Karpas-422 (cell line): Measurements from ENCODE around the gene CD8A. TPM values are rescaled to one million over a fixed set of nuclear protein-coding genes. Genes with fewer than 3 reads are reported as not detected.

Source experiments
- DNase-seq: peaks from one replicate; pipeline ENCODE4 v3.0.0-alpha.2; 2015
- H2AFZ ChIP-seq: fragments of 200-600 bp; sonication (generic); 2 replicates; pipeline ENCODE4 v1.6.1; 2014; ENCODE audit warnings: antibody characterized with exemption, low read length, mixed read lengths
- H3K27ac ChIP-seq: fragments of 200-600 bp; sonication (generic); 2 replicates; pipeline ENCODE4 v1.5.1; 2014; ENCODE audit warnings: mild to moderate bottlenecking, low read length, moderate library complexity
- H3K27me3 ChIP-seq: fragments of 200-600 bp; sonication (generic); 2 replicates; pipeline ENCODE4 v1.6.1; 2014; ENCODE audit warnings: low read length, mixed read lengths
- H3K36me3 ChIP-seq: fragments of 200-600 bp; sonication (generic); 2 replicates; pipeline ENCODE4 v1.6.1; 2014; ENCODE audit warnings: low read length, mixed read lengths; ENCODE audit not compliant: insufficient read depth
- H3K4me1 ChIP-seq: fragments of 200-600 bp; sonication (generic); 2 replicates; pipeline ENCODE4 v1.6.1; 2014; ENCODE audit warnings: mild to moderate bottlenecking, low read length, mixed read lengths
- H3K4me2 ChIP-seq: fragments of 200-600 bp; sonication (generic); 2 replicates; pipeline ENCODE4 v1.6.1; 2014; ENCODE audit warnings: low read length, low read depth, mild to moderate bottlenecking; ENCODE audit not compliant: poor library complexity, severe bottlenecking
- H3K4me3 ChIP-seq: fragments of 200-600 bp; sonication (generic); 2 replicates; pipeline ENCODE4 v1.5.1; 2014; ENCODE audit warnings: mild to moderate bottlenecking, antibody characterized with exemption, low read length, mixed read lengths
- H3K79me2 ChIP-seq: fragments of 200-600 bp; sonication (generic); 2 replicates; pipeline ENCODE4 v1.6.1; 2014; ENCODE audit warnings: mild to moderate bottlenecking, low read length, mixed read lengths
- H3K9ac ChIP-seq: fragments of 200-600 bp; sonication (generic); 2 replicates; pipeline ENCODE4 v1.6.0; 2014; ENCODE audit warnings: low read length
- H3K9me2 ChIP-seq: fragments of 200-600 bp; sonication (generic), shearing (Covaris generic); replicated peaks from 2 replicates; pipeline ENCODE4 v1.6.0; 2014; ENCODE audit warnings: mild to moderate bottlenecking, low read length, moderate library complexity; ENCODE audit not compliant: insufficient read depth
- H3K9me3 ChIP-seq: fragments of 300-700, 200-600 bp; sonication (generic); 2 replicates; pipeline ENCODE4 v1.6.1; 2014; ENCODE audit warnings: low read length, mixed read lengths
- H4K20me1 ChIP-seq: fragments of 200-600 bp; sonication (generic); 2 replicates; pipeline ENCODE4 v1.6.1; 2014; ENCODE audit warnings: mild to moderate bottlenecking, antibody characterized with exemption, low read length, low read depth; ENCODE audit not compliant: insufficient read depth
- total RNA-seq: library from RNA; depleted of rRNA; stranded (reverse); fragments of >200 nt; shearing (Covaris generic); gene quantifications from 2 replicates; pipeline ENCODE4 v1.2.3, GENCODE V29; 2014; ENCODE audit warnings: low replicate concordance

CD8A gene
- total RNA-seq, 1 experiment from 2014 or later = not detected

DNA sequence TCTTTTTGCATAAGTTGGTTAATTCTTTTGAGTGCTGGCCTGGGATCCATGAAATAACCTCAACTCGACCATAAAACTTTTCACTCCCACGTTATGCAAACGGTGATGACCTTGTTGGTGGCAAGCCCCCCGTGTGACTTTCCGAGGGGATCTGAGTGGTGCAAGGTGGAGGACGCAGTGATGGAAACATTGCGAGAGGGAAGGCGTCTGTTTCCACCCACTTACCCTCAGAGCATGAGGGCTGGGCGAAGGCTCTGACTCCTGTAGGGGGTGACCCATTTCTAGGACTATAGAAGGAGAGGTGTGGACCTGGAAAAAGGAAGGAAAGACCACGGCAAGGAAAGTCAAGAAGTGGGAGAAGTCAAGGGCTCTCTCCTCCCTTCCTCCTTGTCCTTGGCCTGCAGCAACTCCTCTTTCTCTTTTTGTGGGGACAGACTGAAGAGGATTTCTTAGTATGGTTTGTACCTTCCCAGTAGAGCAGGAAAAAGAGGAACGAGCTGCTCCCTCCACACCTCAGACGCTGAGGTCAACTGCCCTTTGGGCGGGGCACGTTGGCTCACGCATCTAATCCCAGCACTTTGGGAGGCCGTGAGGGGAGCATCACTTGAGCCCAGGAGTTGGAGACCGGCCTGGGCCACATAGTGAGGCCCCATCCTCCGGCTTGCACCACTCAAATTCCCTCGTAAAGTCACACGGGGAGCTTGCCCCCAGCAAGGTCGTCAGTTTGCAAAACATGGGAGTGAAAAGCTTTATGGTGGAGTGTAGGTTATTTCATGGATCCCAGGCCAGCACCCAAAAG, 15.5 kb upstream of the CD8A start:
- H2AFZ ChIP-seq = no peak overlapping the region

DNA sequence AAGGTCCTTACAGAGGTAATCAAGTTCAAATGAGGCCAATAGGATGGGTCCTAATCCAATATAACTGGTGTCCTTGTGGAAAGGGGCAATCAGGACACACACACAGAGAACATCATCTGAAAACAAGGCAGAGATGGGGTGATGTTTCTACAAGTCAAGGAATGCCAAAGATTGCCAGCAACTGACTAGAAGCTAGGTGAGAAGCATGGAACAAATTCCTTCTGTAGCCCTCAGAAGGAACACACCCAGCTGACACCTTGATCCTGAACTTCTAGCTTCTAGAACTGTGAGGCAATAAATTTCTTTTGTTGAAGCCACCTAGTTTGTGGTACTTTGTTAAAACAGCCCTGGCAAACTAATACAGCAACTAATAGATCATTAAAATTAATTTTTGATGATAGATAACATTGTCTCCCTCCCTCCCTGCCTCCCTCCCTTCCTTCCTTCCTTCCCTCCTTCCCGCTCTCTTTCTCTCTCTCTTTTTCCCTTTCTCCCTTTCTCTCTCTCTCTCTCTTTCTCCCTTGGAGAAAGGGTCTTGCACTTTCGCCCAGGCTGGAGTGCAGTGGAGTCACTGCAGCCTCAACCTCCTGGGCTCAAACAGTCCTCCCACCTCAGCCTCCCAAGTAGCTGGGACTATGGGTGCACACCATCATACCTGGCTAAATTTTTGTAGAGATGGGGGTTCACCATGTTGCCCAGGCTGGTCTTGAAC, 10.3 kb upstream of the CD8A start:
- no peak overlapping the region for H3K4me3 ChIP-seq
- no peaks in the 10 kb centered on the region for H3K4me1 ChIP-seq
- H3K9ac ChIP-seq = no peak overlapping the region
- H4K20me1 ChIP-seq = no peaks in the 10 kb centered on the region
- no peak overlapping the region for H2AFZ ChIP-seq
- DNase-seq = no peak
- H3K36me3 ChIP-seq = peaks cover 2% of the 10 kb centered on the region; the same call in 1 of the 2 replicates
- 0 out of 2 replicates have a peak, but pooled peaks cover 3% of the 10 kb centered on the region for H3K27me3 ChIP-seq
- peaks cover 7% of the 10 kb centered on the region; the same call in 1 of the 2 replicates for H3K9me3 ChIP-seq
- H3K4me2 ChIP-seq = no peak overlapping the region
- no peaks in the 10 kb centered on the region for H3K9me2 ChIP-seq
- no peaks in the 10 kb centered on the region for H3K79me2 ChIP-seq
- no peak overlapping the region for H3K27ac ChIP-seq

More for the DNA sequence above, 15.5 kb upstream of the CD8A start:
- Histone ChIP-seq H4K20me1 (no peaks in the 10 kb centered on the region), H3K79me2 (no peaks in the 10 kb centered on the region), H3K27ac (no peak overlapping the region), H3K36me3 (no peaks in the 10 kb centered on the region), H3K9ac (no peak overlapping the region), H3K4me2 (no peak overlapping the region), H3K4me1 (peaks cover 15% of the 10 kb centered on the region), H3K9me3 (no peaks in the 10 kb centered on the region), H3K4me3 (no peak overlapping the region), H3K9me2 (no peaks in the 10 kb centered on the region), H3K27me3 (no peaks in the 10 kb centered on the region)
- no peak for DNase-seq

DNA sequence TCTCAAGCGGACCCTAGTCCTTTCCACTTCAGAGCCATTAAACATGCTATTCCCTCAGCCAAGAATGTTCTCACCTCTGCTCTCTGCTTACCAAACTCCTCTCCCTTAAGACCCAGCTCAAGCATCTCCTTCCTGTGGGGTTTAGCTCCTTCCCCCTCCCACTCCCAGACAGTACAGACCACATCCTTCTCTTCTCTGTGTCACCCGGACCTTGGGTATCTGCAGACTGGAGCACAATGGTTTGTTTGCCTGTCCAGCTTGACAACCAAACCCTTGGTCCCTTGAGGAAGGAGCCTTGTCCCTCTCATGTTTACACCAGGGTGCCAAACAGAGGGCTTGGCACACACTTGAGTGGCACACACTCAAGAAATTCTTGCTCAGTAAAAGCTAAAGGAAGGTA, 4.1 kb upstream of the CD8A start:
- Histone ChIP-seq H3K9me3 (peaks cover 11% of the 10 kb centered on the region; the same call in 1 of the 2 replicates), H3K4me3 (no peak overlapping the region), H4K20me1 (no peaks in the 10 kb centered on the region), H3K9me2 (no peaks in the 10 kb centered on the region), H3K79me2 (no peaks in the 10 kb centered on the region), H3K36me3 (peaks cover 5% of the 10 kb centered on the region; the same call in 1 of the 2 replicates), H3K4me1 (no peaks in the 10 kb centered on the region), H3K9ac (no peak overlapping the region), H2AFZ (no peak overlapping the region), H3K27ac (no peak overlapping the region), H3K4me2 (no peak overlapping the region), H3K27me3 (peaks cover 7% of the 10 kb centered on the region; the same call in 1 of the 2 replicates)
- DNase-seq = no peak

DNA sequence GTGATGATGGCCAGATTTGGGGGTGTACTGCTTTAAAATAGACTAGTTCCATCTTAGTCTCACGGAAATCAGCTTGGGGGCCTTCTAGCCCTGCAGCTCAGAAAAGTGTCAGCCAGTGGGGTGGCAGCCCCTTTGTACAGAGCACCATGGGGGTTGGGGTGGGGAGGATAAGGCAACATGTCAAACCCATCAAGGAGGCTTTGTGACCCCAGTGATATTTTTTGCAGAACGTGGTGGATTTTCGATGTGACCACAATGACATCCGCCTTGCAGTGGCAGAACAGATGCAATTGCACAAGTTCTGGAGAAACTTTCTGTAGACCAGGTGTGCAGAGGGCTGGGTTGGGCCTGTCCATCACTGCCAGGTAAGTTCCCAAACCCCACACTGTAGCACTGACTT, 3.0 kb upstream of the CD8A start:
- Histone ChIP-seq H3K36me3 (peaks cover 5% of the 10 kb centered on the region; the same call in 1 of the 2 replicates), H3K27ac (no peak overlapping the region), H3K4me2 (no peak overlapping the region), H3K79me2 (no peaks in the 10 kb centered on the region), H3K9ac (no peak overlapping the region), H3K4me1 (no peaks in the 10 kb centered on the region), H3K4me3 (no peak overlapping the region), H3K27me3 (peaks cover 7% of the 10 kb centered on the region; the same call in 1 of the 2 replicates), H3K9me3 (peaks cover 11% of the 10 kb centered on the region; the same call in 1 of the 2 replicates), H4K20me1 (no peaks in the 10 kb centered on the region), H3K9me2 (no peaks in the 10 kb centered on the region), H2AFZ (no peak overlapping the region)
- DNase-seq = no peak

DNA sequence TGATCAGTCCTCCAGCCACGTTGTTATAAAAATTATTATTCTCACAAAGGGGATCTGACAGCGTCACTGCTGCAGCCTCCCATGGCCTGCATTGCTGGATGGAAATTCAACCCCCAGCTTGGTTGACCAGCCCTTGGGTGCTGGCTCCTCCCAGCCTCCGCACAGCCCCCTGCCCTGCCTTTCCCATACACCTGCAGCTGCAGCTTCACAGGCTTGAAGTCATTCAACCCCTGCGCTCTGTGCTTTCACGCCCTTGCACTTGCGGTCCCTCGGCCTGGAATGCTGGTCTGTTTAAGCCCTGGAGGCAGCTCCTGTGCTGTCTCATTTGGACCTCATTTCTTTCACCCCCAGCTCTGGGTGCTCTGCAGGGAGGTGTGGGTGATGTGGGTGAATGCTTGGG, 860 bp upstream of the CD8A start:
- Histone ChIP-seq H3K4me1 (no peaks in the 10 kb centered on the region), H3K9ac (no peak overlapping the region), H3K4me3 (no peak overlapping the region)

DNA sequence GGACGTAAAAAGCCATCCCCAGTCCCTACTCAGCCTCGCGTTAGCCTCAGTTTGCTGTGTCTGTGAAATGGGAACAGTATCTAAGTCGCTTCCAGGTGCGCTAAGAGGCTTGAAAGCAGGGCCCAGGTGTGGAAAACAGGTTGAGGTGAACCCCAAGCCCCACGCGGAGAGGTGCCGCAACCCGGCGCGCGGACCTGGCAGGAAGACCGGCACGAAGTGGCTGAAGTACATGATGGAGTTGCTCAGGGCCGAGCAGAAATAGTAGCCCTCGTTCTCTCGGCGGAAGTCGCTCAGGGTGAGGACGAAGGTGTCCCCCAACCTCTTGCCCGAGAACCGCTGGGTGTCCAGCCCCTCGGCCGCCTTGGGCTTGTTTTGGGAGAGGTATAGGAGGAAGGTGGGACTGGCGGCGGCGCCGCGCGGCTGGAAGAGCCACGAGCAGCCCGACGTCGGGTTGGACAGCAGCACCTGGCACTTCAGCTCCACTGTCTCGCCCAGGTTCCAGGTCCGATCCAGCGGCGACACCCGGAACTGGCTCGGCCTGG, 508 bp downstream of the CD8A start:
- DNase-seq = no peak
- no peak overlapping the region for H3K4me2 ChIP-seq
- no peaks in the 10 kb centered on the region for H3K36me3 ChIP-seq
- H3K9me3 ChIP-seq = no peaks in the 10 kb centered on the region
- no peaks in the 10 kb centered on the region for H3K79me2 ChIP-seq
- no peak overlapping the region for H3K9ac ChIP-seq
- no peak overlapping the region for H2AFZ ChIP-seq
- H3K9me2 ChIP-seq = no peaks in the 10 kb centered on the region
- H3K4me3 ChIP-seq = no peak overlapping the region
- no peaks in the 10 kb centered on the region for H3K27me3 ChIP-seq
- H4K20me1 ChIP-seq = no peaks in the 10 kb centered on the region
- H3K27ac ChIP-seq = no peak overlapping the region
- no peaks in the 10 kb centered on the region for H3K4me1 ChIP-seq

More for the DNA sequence above, 860 bp upstream of the CD8A start:
- no peak overlapping the region for H2AFZ ChIP-seq
- H3K9me3 ChIP-seq = peaks cover 8% of the 10 kb centered on the region; the same call in 1 of the 2 replicates
- H4K20me1 ChIP-seq = no peaks in the 10 kb centered on the region
- no peak overlapping the region for H3K4me2 ChIP-seq
- no peak for DNase-seq
- peaks cover 5% of the 10 kb centered on the region; the same call in 1 of the 2 replicates for H3K36me3 ChIP-seq
- no peaks in the 10 kb centered on the region for H3K79me2 ChIP-seq
- no peak overlapping the region for H3K27ac ChIP-seq
- no peaks in the 10 kb centered on the region for H3K9me2 ChIP-seq
- H3K27me3 ChIP-seq = peaks cover 7% of the 10 kb centered on the region; the same call in 1 of the 2 replicates

DNA sequence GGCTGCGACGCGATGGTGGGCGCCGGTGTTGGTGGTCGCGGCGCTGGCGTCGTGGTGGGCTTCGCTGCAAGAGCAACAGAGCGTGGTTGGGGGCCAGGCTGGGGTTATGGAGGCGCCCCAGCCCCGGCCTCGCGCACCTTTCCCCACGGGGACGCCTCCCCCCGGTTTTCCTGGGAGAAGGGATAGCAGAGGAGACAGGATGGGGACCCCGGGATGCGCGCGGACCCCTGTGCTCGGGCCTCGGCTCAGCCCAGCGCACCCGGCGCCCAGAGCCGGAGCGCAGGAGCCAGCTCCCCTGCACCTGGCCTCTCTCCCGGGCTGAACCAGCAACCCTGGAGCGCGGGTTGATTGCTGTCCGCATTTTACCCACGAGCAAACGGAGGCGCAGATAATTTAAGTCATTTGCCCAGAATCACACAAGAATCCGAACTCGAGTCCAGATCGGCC, 1.0 kb downstream of the CD8A start:
- no peak overlapping the region for H3K9ac ChIP-seq

More for the DNA sequence above, 1.0 kb downstream of the CD8A start:
- Histone ChIP-seq H3K27ac (no peak overlapping the region), H3K4me1 (no peaks in the 10 kb centered on the region), H3K4me2 (no peak overlapping the region), H2AFZ (no peak overlapping the region), H3K4me3 (no peak overlapping the region), H3K9me3 (no peaks in the 10 kb centered on the region), H3K79me2 (no peaks in the 10 kb centered on the region), H3K9me2 (no peaks in the 10 kb centered on the region), H3K27me3 (no peaks in the 10 kb centered on the region), H3K36me3 (no peaks in the 10 kb centered on the region), H4K20me1 (no peaks in the 10 kb centered on the region)
- DNase-seq = no peak
